Activated T-cell treated with anti-CD3 and anti-CD28 coated beads, Interleukin-2, amount 50 U/mL, for 4 hours (primary cell): ENCODE results near the gene SNX33. TPM values are rescaled to one million over a fixed set of nuclear protein-coding genes. Genes with fewer than 3 reads are reported as not detected.
A peak's percentile ranks its signal among the peaks of the same experiment; 100 is the strongest.
"Not testable (repeated sequence)": the region's sequence is repeated elsewhere in the genome, so short reads cannot be mapped to it uniquely, and the experiment has no call there.

Experiments
- ATAC-seq, 2 donors: fragments of 200-7000 bp; cut with Tn5 transposase; one replicate each; pipeline ENCODE4 v1.10.0; 2021
- DNase-seq: peaks from one replicate; pipeline ENCODE4 v3.0.0-alpha.2; 2020
- H3K27me3 Mint-ChIP-seq: one replicate; pipeline ENCODE4 v1.8.0; 2021; ENCODE audit warnings: low read depth, mixed read lengths
- H3K36me3 Mint-ChIP-seq: one replicate; pipeline ENCODE4 v1.8.0; 2022; ENCODE audit warnings: mixed read lengths; ENCODE audit not compliant: insufficient read depth
- H3K4me1 Mint-ChIP-seq: one replicate; pipeline ENCODE4 v1.8.0; 2021; ENCODE audit warnings: low read depth, mixed read lengths
- H3K4me3 Mint-ChIP-seq: one replicate; pipeline ENCODE4 v1.8.0; 2021; ENCODE audit warnings: mild to moderate bottlenecking, moderate library complexity, mixed read lengths
- H3K9me3 Mint-ChIP-seq: one replicate; pipeline ENCODE4 v1.8.0; 2021; ENCODE audit warnings: mixed read lengths
- total RNA-seq, 3 donors: library from RNA; stranded (reverse); gene quantifications; one replicate each; pipeline ENCODE4 v1.2.1, GENCODE V29; 2021

SNX33 gene
- total RNA-seq, 3 donors from 2014 or later: 2.4 to 3.4 (median 2.5) TPM

GRCh38 chr15:75694241-75695182 is 46.8 kb downstream of the SNX33 start:
- Mint-ChIP-seq H3K4me3 (no peak overlapping the region), H3K9me3 (no peaks in the 10 kb centered on the region), H3K4me1 (peaks cover 24% of the 10 kb centered on the region), H3K36me3 (no peaks in the 10 kb centered on the region), H3K27me3 (peaks cover 11% of the 10 kb centered on the region)
- ATAC-seq: no peak
- DNase-seq: no peak

GRCh38 chr15:75695220-75695619 is 47.5 kb downstream of the SNX33 start:
- no peaks in the 10 kb centered on the region for H3K9me3 Mint-ChIP-seq
- ATAC-seq (no peak), DNase-seq (no peak)
- H3K4me1 Mint-ChIP-seq: peaks cover 24% of the 10 kb centered on the region
- H3K4me3 Mint-ChIP-seq: no peak overlapping the region
- peaks cover 11% of the 10 kb centered on the region for H3K27me3 Mint-ChIP-seq
- no peaks in the 10 kb centered on the region for H3K36me3 Mint-ChIP-seq

- Mint-ChIP-seq H3K36me3 (no peaks in the 10 kb centered on the region), H3K9me3 (no peaks in the 10 kb centered on the region), H3K4me1 (peaks cover 26% of the 10 kb centered on the region), H3K27me3 (peaks cover 11% of the 10 kb centered on the region), H3K4me3 (no peak overlapping the region)
- ATAC-seq: no peak
- DNase-seq: no peak
Observed at GRCh38 chr15:75695634-75696310, 48.1 kb downstream of the SNX33 start.

- ATAC-seq: no peak
- Mint-ChIP-seq H3K27me3 (peaks cover 11% of the 10 kb centered on the region), H3K4me3 (no peak overlapping the region), H3K4me1 (peaks cover 26% of the 10 kb centered on the region), H3K9me3 (no peaks in the 10 kb centered on the region), H3K36me3 (no peaks in the 10 kb centered on the region)
- no peak for DNase-seq
Observed at GRCh38 chr15:75696311-75696720, 48.6 kb downstream of the SNX33 start.

GRCh38 chr15:75696854-75697259 is 49.1 kb downstream of the SNX33 start:
- no peak overlapping the region for H3K4me3 Mint-ChIP-seq
- ATAC-seq: no peak

GRCh38 chr15:75697523-75697922 is 49.8 kb downstream of the SNX33 start:
- ATAC-seq: no peak
- H3K36me3 Mint-ChIP-seq: no peaks in the 10 kb centered on the region
- no peaks in the 10 kb centered on the region for H3K9me3 Mint-ChIP-seq
- peaks cover 7% of the 10 kb centered on the region for H3K27me3 Mint-ChIP-seq
- H3K4me3 Mint-ChIP-seq: no peak overlapping the region
- H3K4me1 Mint-ChIP-seq: peaks cover 29% of the 10 kb centered on the region
- no peak for DNase-seq

More at GRCh38 chr15:75696854-75697259, 49.1 kb downstream of the SNX33 start:
- peaks cover 11% of the 10 kb centered on the region for H3K27me3 Mint-ChIP-seq
- no peaks in the 10 kb centered on the region for H3K9me3 Mint-ChIP-seq
- no peak for DNase-seq
- peaks cover 26% of the 10 kb centered on the region for H3K4me1 Mint-ChIP-seq
- H3K36me3 Mint-ChIP-seq: no peaks in the 10 kb centered on the region

GRCh38 chr15:75697974-75698747 is 50.4 kb downstream of the SNX33 start:
- H3K4me3 Mint-ChIP-seq, H3K36me3 Mint-ChIP-seq, ATAC-seq, H3K27me3 Mint-ChIP-seq, H3K9me3 Mint-ChIP-seq, DNase-seq: not testable (repeated sequence)
- H3K4me1 Mint-ChIP-seq: peaks cover 29% of the 10 kb centered on the region

- H3K36me3 Mint-ChIP-seq: not testable (repeated sequence)
Observed at GRCh38 chr15:75699517-75699916, 51.8 kb downstream of the SNX33 start.

GRCh38 chr15:75699961-75700874 is 52.5 kb downstream of the SNX33 start:
- H3K4me1 Mint-ChIP-seq: peaks cover 20% of the 10 kb centered on the region
- H3K36me3 Mint-ChIP-seq, H3K4me3 Mint-ChIP-seq, DNase-seq, H3K27me3 Mint-ChIP-seq, H3K9me3 Mint-ChIP-seq: not testable (repeated sequence)
- peak in 1 of 2 donors; percentile 10 for ATAC-seq

More at GRCh38 chr15:75699517-75699916, 51.8 kb downstream of the SNX33 start:
- not testable (repeated sequence) for H3K27me3 Mint-ChIP-seq, DNase-seq, H3K9me3 Mint-ChIP-seq, ATAC-seq, H3K4me3 Mint-ChIP-seq
- H3K4me1 Mint-ChIP-seq: peaks cover 27% of the 10 kb centered on the region

GRCh38 chr15:75701071-75702003 is 53.6 kb downstream of the SNX33 start:
- DNase-seq, ATAC-seq, H3K9me3 Mint-ChIP-seq, H3K36me3 Mint-ChIP-seq, H3K27me3 Mint-ChIP-seq, H3K4me3 Mint-ChIP-seq: not testable (repeated sequence)
- peaks cover 12% of the 10 kb centered on the region for H3K4me1 Mint-ChIP-seq

GRCh38 chr15:75702436-75702835 is 54.7 kb downstream of the SNX33 start:
- ATAC-seq: no peak
- Mint-ChIP-seq H3K4me3 (no peak overlapping the region), H3K9me3 (no peaks in the 10 kb centered on the region), H3K27me3 (peaks cover 2% of the 10 kb centered on the region), H3K4me1 (peaks cover 10% of the 10 kb centered on the region), H3K36me3 (no peaks in the 10 kb centered on the region)
- no peak for DNase-seq

GRCh38 chr15:75703440-75704262 is 55.9 kb downstream of the SNX33 start:
- not testable (repeated sequence) for DNase-seq, H3K27me3 Mint-ChIP-seq, H3K36me3 Mint-ChIP-seq, H3K4me3 Mint-ChIP-seq, H3K9me3 Mint-ChIP-seq
- ATAC-seq: peak; percentile 55 to 60
- peaks cover 10% of the 10 kb centered on the region for H3K4me1 Mint-ChIP-seq
